GM12878 (cell line): ENCODE data around the gene MUC12. TPM values are rescaled to one million over a fixed set of nuclear protein-coding genes. Genes with fewer than 3 reads are reported as not detected.

Source experiments
- ATAC-seq: fragments of 200-7000 bp; cut with Tn5 transposase; 3 replicates; pipeline ENCODE4 v1.9.1; 2020; ENCODE audit warnings: mild to moderate bottlenecking, moderate library complexity
- BruUV-seq: library from RNA; stranded (reverse); fragments of 400-500 nt; replicated peaks from 2 replicates; lab custom pipeline; 2021; lab: Mats Ljungman, UMichigan
- CTCF ChIA-PET: fragments of 300-600 bp; sonication (Branson Sonifier 250); formaldehyde crosslinking; extraction: SDS; loops from one replicate; lab custom pipeline; 2021; ENCODE audit warnings: inconsistent platforms; lab: Yijun Ruan, JAX
- POLR2A ChIA-PET: fragments of 350-600 bp; formaldehyde crosslinking; extraction: SDS; loops from one replicate; lab custom pipeline; 2021; ENCODE audit warnings: inconsistent platforms; lab: Charles Lee
- RAD21 ChIA-PET: fragments of 300-600 bp; sonication (Branson Sonifier 250); formaldehyde crosslinking; loops from one replicate; lab custom pipeline; 2023; ENCODE audit warnings: antibody characterized with exemption; ENCODE audit not compliant: unreplicated experiment; lab: Charles Lee
- SMC1A ChIA-PET: fragments of 300-600 bp; sonication (Branson Sonifier 250); formaldehyde crosslinking; loops from one replicate; lab custom pipeline; 2023; ENCODE audit not compliant: unreplicated experiment, uncharacterized antibody; lab: Charles Lee
- DNase-seq: peaks from one replicate; pipeline ENCODE4 v3.0.0-alpha.2; 2011; ENCODE audit warnings: low read depth, low spot score
- FAIRE-seq: peaks from 3 replicates; lab custom pipeline; 2011; peaks lifted over from hg19 to GRCh38; lab: Jason Lieb, UNC
- H2AFZ ChIP-seq: 2 replicates; pipeline ENCODE4 v1.6.0; 2011; ENCODE audit warnings: low read depth, low read length, control low read depth; ENCODE audit not compliant: control insufficient read depth
- H3K27ac ChIP-seq: 2 replicates; pipeline ENCODE4 v1.5.1; 2011; ENCODE audit warnings: control low read depth; ENCODE audit not compliant: control insufficient read depth, insufficient read depth
- H3K27me3 ChIP-seq, 2 experiments: replicated peaks in 1 of 2; 2 replicates each; pipeline versions ENCODE4 v1.6.0 to v1.6.1; 2011; ENCODE audit warnings: low read length in 1 of 2; ENCODE audit not compliant: control insufficient read depth in 2 of 2, insufficient read depth in 2 of 2
- H3K36me3 ChIP-seq, 2 experiments: 2 replicates each; pipeline ENCODE4 v1.5.1; 2011; ENCODE audit warnings: low read length in 1 of 2; ENCODE audit not compliant: control insufficient read depth in 2 of 2, insufficient read depth in 2 of 2
- H3K4me1 ChIP-seq: 2 replicates; pipeline ENCODE4 v1.6.1; 2011; ENCODE audit warnings: mild to moderate bottlenecking, low read length, moderate library complexity, mixed read lengths; ENCODE audit not compliant: control insufficient read depth, insufficient read depth
- H3K4me2 ChIP-seq: 2 replicates; pipeline ENCODE4 v1.6.0; 2011; ENCODE audit warnings: control low read depth; ENCODE audit not compliant: control insufficient read depth, insufficient read depth
- H3K4me3 ChIP-seq: fragments of 200-600 bp; sonication (generic); 2 replicates; pipeline ENCODE4 v1.5.1; 2016
- H3K79me2 ChIP-seq: 2 replicates; pipeline ENCODE4 v1.6.0; 2011; ENCODE audit warnings: low read length; ENCODE audit not compliant: control insufficient read depth, insufficient read depth
- H3K9ac ChIP-seq: 2 replicates; pipeline ENCODE4 v1.8.0; 2011; ENCODE audit warnings: low read length, control low read depth, mixed read lengths; ENCODE audit not compliant: control insufficient read depth, insufficient read depth
- H3K9me3 ChIP-seq: replicated peaks from 3 replicates; pipeline ENCODE4 v1.5.1; 2011; ENCODE audit warnings: mild to moderate bottlenecking, low read length; ENCODE audit not compliant: control insufficient read depth, insufficient read depth
- H4K20me1 ChIP-seq: 2 replicates; pipeline ENCODE4 v1.6.0; 2011; ENCODE audit not compliant: control insufficient read depth, insufficient read depth
- BCLAF1 ChIP-seq: fragments of 450-650 bp; IDR thresholded peaks from 2 replicates; pipeline ENCODE4 v1.6.1; 2017; ENCODE audit warnings: antibody characterized with exemption, mild to moderate bottlenecking, moderate library complexity
- CHD2 ChIP-seq: IDR thresholded peaks from 2 replicates; pipeline ENCODE4 v1.6.1; 2011; ENCODE audit warnings: low read depth, low read length, improper control_type of control experiment, borderline replicate concordance
- JUND ChIP-seq: IDR thresholded peaks from 2 replicates; pipeline ENCODE4 v1.6.1; 2012; ENCODE audit warnings: low read depth, mild to moderate bottlenecking, low read length, improper control_type of control experiment, moderate library complexity
- NFXL1 ChIP-seq: fragments of 450-650 bp; IDR thresholded peaks from 2 replicates; pipeline ENCODE4 v1.6.1; 2017; ENCODE audit warnings: antibody characterized with exemption, mild to moderate bottlenecking, borderline replicate concordance
- NR2F1 ChIP-seq: fragments of 450-650 bp; conservative IDR thresholded peaks from 2 replicates; pipeline ENCODE4 v1.6.1; 2017; ENCODE audit warnings: mild to moderate bottlenecking
- POLR2A ChIP-seq: IDR thresholded peaks from 2 replicates; pipeline ENCODE4 v1.6.1; 2011; ENCODE audit warnings: low read depth, mild to moderate bottlenecking, low read length
- SRF ChIP-seq, 2 experiments: IDR thresholded peaks; 2 replicates each; pipeline ENCODE4 v1.6.1; 2011; ENCODE audit warnings: low read depth in 2 of 2, low read length in 2 of 2, mild to moderate bottlenecking in 1 of 2, moderate library complexity in 1 of 2
- TCF3 ChIP-seq: IDR thresholded peaks from 2 replicates; pipeline ENCODE4 v1.6.1; 2012; ENCODE audit warnings: low read depth, mild to moderate bottlenecking, low read length, borderline replicate concordance; ENCODE audit not compliant: insufficient read depth
- WGBS: methylation state at CpG from one replicate; pipeline ENCODE4 v1.1.6; 2016; ENCODE audit warnings: low lambda C conversion rate; ENCODE audit not compliant: insufficient replicate concordance, insufficient coverage; ENCODE audit errors: missing lambda C conversion rate; 5-methylcytosine and 5-hydroxymethylcytosine counted together
- in situ Hi-C: fragments of 300-500 bp; cut with MboI; formaldehyde crosslinking; loops from 9 replicates; pipeline ENCODE4 v1.14.3; 2018; ENCODE audit warnings: mixed read lengths
- intact Hi-C: fragments of 100-400 bp; cut with micrococcal nuclease; formaldehyde crosslinking; loops from one replicate; pipeline ENCODE4 v1.14.2; 2022; ENCODE audit not compliant: unreplicated experiment
- polyA plus RNA-seq, 11 experiments: library from polyadenylated mRNA; depleted of rRNA in 4 of 11; unstranded in 6 of 11; stranded (reverse) in 5 of 11; fragments of >200 nt; fragmentation: Nextera tagmentation in 4 of 11; fragmentation: Illumina TruSeq in 1 of 11; extraction: Ambion mirVana in 4 of 11; extraction: Trizol in 1 of 11; gene quantifications; 1 replicate in 1 of 11; 2 replicates in 10 of 11; pipeline versions ENCODE4 v1.2.1 to v1.2.3, GENCODE V29; 2011 to 2016; ENCODE audit warnings: inconsistent platforms in 2 of 11, missing spikeins in 2 of 11, low read depth in 1 of 11
- total RNA-seq, 4 experiments: library from RNA; depleted of rRNA in 3 of 4; stranded (reverse); fragments of >200 nt in 3 of 4; fragmentation: Illumina TruSeq in 1 of 4; extraction: Trizol in 1 of 4; gene quantifications; 2 replicates each; pipeline versions ENCODE4 v1.2.1 to v1.2.3, GENCODE V29; 2013 to 2021
- TF ChIP-seq, protein P1 (sequence below): fragments of 450-650 bp; IDR thresholded peaks from 2 replicates; pipeline ENCODE4 v1.6.1; 2017; ENCODE audit warnings: low read depth, mild to moderate bottlenecking, moderate library complexity

Gene MUC12
- total and polyA plus RNA-seq, 10 of the 15 experiments (the other 5 are each of a cell fraction or from before 2014, with no cell fraction given): 1.7 to 4.5 (median 2.6) TPM

GRCh38 chr7:100974021-100974420, 4.7 kb downstream of the MUC12 start:
- no peaks in the 10 kb centered on the region for H3K36me3 ChIP-seq
- no peak for ATAC-seq
- CTCF ChIA-PET: interaction anchor here (0.6 kb wide), 1 partner anchor 416 kb away, joined by 3 read pairs; no protein-coding TSS in a partner anchor

GRCh38 chr7:100975371-100975821, 6.0 kb downstream of the MUC12 start:
- no peak overlapping the region for H3K4me2 ChIP-seq
- ChIA-PET SMC1A (interaction anchor here (0.6 kb wide), 1 partner anchor 75 kb away, joined by 3 read pairs; no protein-coding TSS in a partner anchor), POLR2A (interaction anchor here (0.5 kb wide), 1 partner anchor 73 kb away, joined by 4 read pairs; no protein-coding TSS in a partner anchor), RAD21 (no interaction called here), CTCF (no interaction called here)
- no peaks in the 10 kb centered on the region for H3K9me3 ChIP-seq
- in situ Hi-C loops: no loop called here
- H3K27ac ChIP-seq: no peak overlapping the region
- H3K79me2 ChIP-seq: no peaks in the 10 kb centered on the region
- WGBS: 26% methylated on average over 3 of the region's 3 CpGs
- no TSS peak for BruUV-seq
- FAIRE-seq: no peak
- no peak for ATAC-seq
- H3K9ac ChIP-seq: no peak overlapping the region
- no peaks in the 10 kb centered on the region for H3K4me1 ChIP-seq
- no peaks in the 10 kb centered on the region for H3K36me3 ChIP-seq
- DNase-seq: no peak
- H3K27me3 ChIP-seq: no peaks in the 10 kb centered on the region; a peak in 1 of 4 replicates
- H2AFZ ChIP-seq: no peak overlapping the region
- intact Hi-C loops: no loop called here
- H3K4me3 ChIP-seq: no peak overlapping the region
- H4K20me1 ChIP-seq: no peaks in the 10 kb centered on the region
- TF ChIP-seq TCF3 (no peak), NR2F1 (no peak), NFXL1 (no peak), CHD2 (no peak), BCLAF1 (no peak), SRF (IDR thresholded peaks at IDR 0.05; ENCODE audit: low read depth in 2 of 2, low read length in 2 of 2) (no peak), JUND (no peak)

More at GRCh38 chr7:100974021-100974420, 4.7 kb downstream of the MUC12 start:
- Histone ChIP-seq H3K79me2 (no peaks in the 10 kb centered on the region), H3K27me3 (no peaks in the 10 kb centered on the region; a peak in 1 of 4 replicates), H2AFZ (no peak overlapping the region), H4K20me1 (no peaks in the 10 kb centered on the region), H3K9ac (no peak overlapping the region), H3K4me3 (no peak overlapping the region), H3K9me3 (no peaks in the 10 kb centered on the region), H3K27ac (no peak overlapping the region), H3K4me1 (no peaks in the 10 kb centered on the region), H3K4me2 (no peak overlapping the region)
- in situ Hi-C loops: no loop called here
- 42% methylated on average over 2 of the region's 2 CpGs for WGBS
- POLR2A ChIA-PET: no interaction called here
- intact Hi-C loops: no loop called here
- RAD21 ChIA-PET: interaction anchor here (1.4 kb wide), 1 partner anchor 16 kb away, joined by 4 read pairs; no protein-coding TSS in a partner anchor
- FAIRE-seq (no peak), DNase-seq (no peak)
- no TSS peak for BruUV-seq
- SMC1A ChIA-PET: no interaction called here
- TF ChIP-seq POLR2A: no peak
- TF ChIP-seq, protein P1, sequence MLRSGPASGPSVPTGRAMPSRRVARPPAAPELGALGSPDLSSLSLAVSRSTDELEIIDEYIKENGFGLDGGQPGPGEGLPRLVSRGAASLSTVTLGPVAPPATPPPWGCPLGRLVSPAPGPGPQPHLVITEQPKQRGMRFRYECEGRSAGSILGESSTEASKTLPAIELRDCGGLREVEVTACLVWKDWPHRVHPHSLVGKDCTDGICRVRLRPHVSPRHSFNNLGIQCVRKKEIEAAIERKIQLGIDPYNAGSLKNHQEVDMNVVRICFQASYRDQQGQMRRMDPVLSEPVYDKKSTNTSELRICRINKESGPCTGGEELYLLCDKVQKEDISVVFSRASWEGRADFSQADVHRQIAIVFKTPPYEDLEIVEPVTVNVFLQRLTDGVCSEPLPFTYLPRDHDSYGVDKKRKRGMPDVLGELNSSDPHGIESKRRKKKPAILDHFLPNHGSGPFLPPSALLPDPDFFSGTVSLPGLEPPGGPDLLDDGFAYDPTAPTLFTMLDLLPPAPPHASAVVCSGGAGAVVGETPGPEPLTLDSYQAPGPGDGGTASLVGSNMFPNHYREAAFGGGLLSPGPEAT: no peak
- no peak for TF ChIP-seq TCF3
